ENCODE data around the gene SIGLEC6.

SIGLEC6 gene

DNA sequence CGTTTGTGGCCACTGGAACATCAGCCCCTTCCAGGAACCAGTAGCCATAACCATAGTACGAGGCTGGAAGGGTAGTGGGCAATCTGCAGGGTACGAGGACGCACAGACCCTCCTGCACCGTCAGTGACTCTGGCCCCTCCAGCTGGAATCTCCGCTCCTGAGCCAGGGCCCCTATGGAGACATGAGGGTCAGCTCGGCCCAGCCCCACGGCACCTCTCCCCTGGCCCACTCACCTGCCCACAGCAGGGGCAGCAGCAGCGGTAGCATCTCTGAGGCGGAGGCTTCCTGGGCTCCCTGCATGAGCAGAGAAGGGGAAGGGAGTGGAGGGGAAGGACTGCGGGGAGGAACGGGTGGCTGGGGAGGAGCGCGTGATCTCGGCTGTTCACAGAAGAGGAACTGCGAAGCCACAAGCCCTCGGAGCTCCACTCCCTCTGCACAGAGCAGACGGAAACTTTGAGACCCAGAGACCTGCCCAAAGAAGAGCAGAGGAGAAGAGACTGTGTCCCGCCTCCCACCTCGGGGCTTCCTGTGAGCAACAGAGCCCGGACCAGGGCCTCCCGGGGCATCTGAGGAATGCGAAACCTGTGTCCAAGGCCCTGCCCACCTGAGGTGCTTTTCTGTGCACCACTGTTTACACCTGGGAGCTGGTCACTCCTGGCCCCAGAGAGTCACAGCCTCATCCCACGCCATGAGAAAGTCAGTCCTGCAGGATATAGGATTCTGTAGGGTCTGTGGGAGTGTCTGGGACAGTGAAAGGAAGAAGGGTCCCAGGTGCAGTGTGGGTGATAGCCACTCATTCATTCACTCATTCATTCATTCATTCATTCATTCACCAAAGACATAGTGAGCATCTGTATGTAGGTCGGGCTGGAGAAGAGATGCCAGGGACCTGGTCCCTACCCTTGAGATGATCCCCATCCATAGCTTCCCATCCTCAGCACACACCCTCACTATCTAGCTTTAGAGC is at the start of gene SIGLEC6:
SIGLEC6 (minus strand) TSS at position 322 of the 967 bp plus-strand sequence; CDS start at position 300, 22 bp downstream.
- peak; percentile 34 for DNase-seq

GRCh38 chr19:51576850-51577249 is 45.4 kb upstream of the SIGLEC6 start:
- no peak for DNase-seq

DNA sequence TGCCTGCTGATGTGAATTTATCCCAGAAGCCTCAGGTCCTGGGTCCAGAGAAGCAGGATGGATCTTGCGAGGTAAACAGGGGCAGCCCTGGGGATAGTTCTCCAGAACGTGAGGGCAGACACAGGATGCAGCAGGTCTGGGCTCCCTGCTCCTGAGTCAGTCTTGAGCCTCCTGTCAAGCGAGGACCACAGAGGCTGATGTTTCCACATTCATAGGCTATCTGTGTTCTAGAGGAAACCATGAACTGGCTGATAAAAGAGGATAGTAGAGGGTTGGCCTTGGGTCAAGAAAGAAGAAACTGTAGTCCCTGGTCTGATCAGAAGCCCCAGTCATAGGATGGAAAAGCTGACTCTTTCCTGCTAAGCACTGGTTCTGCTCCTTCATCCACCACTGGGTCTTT is 41.9 kb upstream of the SIGLEC6 start:
- DNase-seq: no peak

- no peak for DNase-seq
Observed at GRCh38 chr19:51572908-51573307, 41.4 kb upstream of the SIGLEC6 start.

- no peak for DNase-seq
Observed at GRCh38 chr19:51572410-51572809, 40.9 kb upstream of the SIGLEC6 start.

DNA sequence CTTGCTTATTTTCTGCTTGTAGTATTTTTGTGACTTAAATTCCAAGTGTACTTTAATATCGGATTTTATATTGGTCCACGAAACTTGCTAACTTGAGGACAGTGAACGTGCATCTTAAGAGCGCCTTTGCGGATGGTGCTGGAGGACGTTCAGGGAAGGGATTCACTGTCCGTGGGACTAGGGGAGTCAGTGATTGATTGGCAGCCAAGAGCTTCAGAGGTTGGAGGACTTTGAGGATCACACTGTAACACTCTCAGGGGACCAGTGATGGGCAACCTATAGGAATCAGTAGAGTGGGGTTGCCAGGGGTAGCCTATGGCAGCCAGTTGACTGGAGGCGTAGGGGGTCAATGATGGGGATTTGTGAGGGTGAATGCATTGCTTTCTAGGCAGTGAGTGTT is 40.1 kb upstream of the SIGLEC6 start:
- no peak for DNase-seq

DNA sequence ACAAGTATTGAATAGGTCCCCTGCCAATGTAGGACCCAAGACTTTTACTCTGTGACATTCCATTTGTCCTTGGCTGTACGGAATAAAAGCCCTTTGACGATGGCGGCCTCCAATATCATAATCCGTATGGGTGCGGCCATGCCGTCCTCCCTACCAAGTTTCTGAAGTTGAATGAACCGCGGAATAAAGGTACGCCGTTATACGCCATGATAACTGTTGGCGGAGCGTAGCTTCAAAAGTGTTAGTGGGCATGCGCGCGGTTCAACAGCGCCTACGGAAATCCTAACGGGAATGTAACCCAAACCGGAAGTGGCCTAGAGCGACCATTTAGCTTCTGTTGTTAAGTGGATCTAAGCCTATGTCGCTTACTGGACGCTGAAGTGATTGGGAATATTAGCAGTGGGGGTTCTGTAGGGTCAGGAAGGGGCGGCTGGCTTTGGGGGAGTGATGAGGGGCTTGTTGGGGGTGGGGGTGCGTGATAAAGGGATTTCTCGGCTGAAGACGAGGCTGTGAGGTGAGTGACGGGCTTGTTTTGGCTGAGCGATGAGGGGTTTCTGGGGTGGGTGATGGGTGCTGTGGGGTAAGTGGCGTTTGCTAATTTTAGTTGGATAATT is 39.6 kb upstream of the SIGLEC6 start, which contains the start of gene ZNF175:
ZNF175 (plus strand) TSS at position 322 of the 614 bp plus-strand sequence. CDS start 2,047 bp downstream, outside the sequence.
- DNase-seq: peak; percentile 91

GRCh38 chr19:51568456-51568855 is 37.0 kb upstream of the SIGLEC6 start:
- no peak for DNase-seq

DNA sequence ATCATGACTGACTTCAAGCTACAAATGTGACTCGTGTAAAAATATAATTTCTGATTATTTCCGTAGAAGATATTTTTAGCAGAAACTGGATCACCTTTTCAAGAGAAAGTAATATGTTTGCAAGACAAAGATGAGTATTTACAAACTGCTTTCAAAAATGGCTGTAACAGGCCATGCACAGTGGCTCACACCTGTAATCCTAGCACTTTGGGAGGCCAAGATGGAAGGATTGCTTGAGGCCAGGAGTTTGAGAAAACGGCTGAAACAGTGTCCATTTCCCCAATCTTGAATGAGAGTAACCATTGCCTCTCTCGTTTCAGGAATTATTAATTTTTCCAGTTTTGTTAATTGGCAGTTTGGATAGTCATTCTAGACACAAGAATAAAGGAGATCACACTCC is 36.1 kb upstream of the SIGLEC6 start:
- no peak for DNase-seq

DNA sequence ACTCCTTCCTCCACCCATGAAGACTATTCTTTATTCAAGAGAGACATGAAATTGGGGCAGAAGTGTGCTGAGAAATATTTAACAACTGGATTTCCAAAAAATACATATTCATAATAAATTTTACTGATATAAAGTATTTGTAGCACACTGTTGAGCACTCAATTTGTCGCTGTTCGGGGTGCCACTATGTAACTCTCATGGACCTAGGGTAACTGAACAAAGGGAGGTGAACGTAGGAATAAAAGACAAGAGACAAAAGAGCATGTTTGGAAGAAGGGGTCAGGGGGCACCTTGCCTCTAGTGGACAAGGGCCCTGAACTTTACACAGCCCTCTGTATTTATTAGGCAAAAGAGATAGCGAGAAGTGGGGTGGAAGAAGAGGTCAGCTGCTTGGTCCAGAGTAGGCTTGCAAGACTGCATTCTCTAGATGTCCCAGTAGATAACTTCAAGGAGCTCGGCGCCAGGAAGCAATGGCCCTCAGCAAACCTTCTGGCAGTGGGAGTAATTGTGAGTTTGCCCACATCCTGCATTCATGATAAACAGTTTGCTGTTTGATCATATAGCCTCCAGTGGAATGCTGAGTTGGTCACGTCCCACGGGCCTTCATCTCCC is 35.1 kb upstream of the SIGLEC6 start:
- no peak for DNase-seq

DNA sequence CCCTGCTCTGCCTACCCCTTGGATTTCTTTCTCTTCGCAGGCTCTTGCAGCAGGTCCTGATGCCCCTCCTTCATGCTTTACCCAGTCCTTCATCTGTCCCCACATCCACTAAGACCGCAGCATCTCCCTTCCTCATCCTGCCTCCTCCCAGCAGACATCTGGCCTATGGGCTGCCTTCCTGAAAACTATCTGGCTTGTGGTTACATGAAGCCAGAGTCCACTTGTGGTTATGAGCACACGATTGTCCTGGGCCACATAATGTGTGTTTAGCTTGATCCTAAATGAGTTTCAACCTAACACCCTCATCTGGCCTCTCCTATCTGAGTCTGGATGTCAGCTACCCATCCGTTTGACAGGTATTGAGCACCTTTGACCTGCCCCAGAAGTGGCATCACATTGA is 34.1 kb upstream of the SIGLEC6 start:
- no peak for DNase-seq

- no peak for DNase-seq
Observed at GRCh38 chr19:51564791-51565190, 33.3 kb upstream of the SIGLEC6 start.

- no peak for DNase-seq
Observed at GRCh38 chr19:51560339-51560738, 28.9 kb upstream of the SIGLEC6 start.

DNA sequence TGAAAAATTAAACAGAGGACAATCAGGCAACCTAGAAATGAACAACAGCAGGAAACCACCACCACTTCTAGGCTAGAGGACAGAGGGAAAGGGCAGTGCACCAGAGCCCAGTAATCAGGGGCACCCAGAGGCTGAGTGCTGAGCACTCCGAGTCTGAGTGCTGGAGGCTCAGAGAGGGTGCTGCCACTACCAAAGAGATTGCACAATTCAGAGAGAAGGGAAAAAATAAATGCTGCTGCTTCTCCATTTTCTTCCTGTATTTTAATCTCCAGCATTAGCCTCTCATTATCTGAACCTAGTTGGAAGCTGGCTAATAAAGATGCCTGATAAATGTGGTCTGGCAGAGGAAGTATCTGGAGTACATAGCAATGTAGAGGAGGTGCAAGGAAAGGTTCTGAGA is 27.8 kb upstream of the SIGLEC6 start:
- no peak for DNase-seq

- DNase-seq: peak; percentile 73
Observed at GRCh38 chr19:51552996-51553725, 21.7 kb upstream of the SIGLEC6 start.

DNA sequence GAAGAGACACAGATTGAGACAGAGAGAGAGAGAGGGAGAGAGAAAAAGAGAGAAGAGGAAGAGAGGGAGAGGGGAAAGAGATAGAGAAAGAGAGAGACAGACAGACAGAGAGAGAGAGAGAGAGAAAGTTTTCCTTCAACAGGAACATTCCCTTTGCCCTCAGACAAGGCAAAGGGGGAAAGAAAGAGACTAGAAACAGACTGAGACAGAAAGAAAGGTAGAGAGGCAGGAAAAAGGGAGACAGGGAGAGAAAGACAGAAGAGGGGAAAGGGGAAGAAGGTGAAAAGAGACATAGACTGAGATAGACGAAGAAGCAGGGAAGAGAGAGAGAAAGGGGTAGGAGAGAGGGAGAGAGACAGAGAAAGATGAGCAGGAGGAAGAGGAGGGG is 21.1 kb upstream of the SIGLEC6 start:
- DNase-seq: no peak

DNA sequence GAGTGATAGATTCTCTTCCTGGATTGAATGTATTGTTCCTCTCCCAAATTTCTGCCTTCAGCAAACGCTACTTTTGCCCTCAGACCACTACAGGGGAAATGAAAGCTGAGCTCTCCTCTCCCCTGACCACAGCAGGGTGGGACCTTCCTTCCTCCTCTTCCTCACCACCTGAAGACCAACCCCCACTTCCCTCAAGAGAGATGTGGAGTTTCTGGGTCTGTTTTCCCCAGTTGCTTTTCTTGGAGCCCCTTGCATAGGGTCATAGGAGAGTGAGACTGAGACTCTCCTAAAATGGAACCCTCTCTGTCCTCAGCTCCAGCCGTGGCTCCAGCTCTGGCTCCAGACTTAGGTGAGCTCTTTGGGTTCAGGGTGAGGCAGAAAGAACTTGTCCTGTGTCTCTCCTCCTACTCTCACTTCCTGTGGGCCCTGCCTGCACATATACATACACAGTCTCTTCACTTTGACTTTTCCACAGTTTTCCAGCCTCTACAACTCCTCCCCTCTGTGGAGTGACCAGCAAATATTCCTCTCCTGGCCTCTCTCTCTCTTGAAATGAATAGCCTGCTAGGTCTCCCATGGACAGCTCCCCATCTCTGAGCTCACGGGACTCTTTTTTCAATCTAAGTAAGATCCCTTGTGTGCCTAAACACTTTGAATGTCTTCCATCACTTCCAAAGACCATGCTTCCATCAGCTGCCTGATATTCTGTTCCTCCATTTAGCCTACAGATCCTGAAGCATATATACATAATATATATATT is 20.4 kb upstream of the SIGLEC6 start:
- no peak for DNase-seq

GRCh38 chr19:51550848-51551672 is 19.6 kb upstream of the SIGLEC6 start:
- DNase-seq: no peak

GRCh38 chr19:51549533-51550324 is 18.3 kb upstream of the SIGLEC6 start:
- no peak for DNase-seq

DNA sequence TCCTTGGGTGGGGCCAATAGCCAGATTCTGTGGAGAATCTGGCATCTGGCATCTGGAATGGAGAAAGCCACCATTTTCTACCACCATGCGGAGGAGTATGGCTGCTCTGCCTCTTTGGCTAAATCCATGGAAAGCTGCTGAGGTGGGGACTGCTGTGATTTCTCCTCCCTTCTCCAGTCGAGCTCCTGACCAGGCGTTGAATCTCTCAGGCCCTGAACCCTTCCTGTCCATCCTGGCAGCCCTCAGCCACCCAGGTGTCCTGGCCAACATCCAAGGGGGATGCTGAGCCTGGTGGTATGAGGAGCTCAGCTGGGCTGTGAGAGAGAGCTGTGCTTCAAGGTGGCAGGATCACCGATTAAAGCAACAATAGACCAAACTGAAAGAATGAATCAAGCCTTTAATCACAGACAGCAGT is 17.4 kb upstream of the SIGLEC6 start:
- DNase-seq: no peak
